Activated CD4-positive, alpha-beta T cell treated with anti-CD3 and anti-CD28 coated beads, Interleukin-2, Interleukin-4, amounts not matched to agents 100 ng/mL and 50 ng/mL, durations not matched to agents 16 hours and 8 hours (primary cell): ENCODE data around the gene PDS5B.
"Not testable (repeated sequence)": the region's sequence is repeated elsewhere in the genome, so short reads cannot be mapped to it uniquely, and the experiment has no call there.

Source experiments
- DNase-seq: peaks from one replicate; pipeline ENCODE4 v3.0.0-alpha.2; 2020; ENCODE audit warnings: low spot score

The PDS5B gene

DNA sequence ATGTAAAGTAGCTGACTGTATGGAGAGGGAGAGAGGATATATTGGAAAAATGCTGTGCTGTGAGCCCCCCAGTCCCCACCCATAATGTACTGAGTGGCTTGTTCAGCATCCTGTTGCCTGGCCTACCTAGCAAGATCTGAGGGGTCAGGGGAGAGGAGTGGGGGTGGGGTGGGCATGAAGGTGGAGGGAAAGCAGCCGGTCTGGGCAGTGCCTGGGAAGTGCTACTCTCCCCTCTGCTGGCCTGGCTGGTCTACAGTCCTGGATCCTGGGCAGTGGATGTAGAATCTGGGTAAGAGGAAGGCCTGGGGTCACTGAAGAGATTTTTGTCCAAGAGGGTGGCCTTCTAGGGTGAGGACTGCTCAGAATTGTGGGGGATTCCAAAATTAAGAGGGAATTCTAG lies 210.5 kb downstream of the PDS5B start:
- DNase-seq = no peak

DNA sequence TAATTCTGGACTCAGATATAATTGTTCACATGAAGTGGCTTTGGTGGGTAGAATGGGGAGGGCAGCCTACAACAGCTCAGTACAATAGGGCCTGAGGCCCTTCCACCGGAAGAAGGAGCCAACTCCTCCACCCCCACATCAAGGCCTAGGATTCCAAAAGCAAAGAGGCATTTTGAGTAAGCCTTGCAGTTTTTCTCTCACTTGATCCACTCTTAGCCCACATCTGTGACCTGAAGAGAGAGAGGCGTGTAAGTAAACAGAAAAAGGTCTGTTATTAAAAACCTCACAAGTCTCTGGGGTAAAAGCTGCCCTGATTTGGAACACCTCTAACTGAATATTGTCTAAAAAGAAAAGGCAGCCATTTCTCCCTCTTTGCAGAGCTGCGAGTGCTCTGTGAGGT lies 215.9 kb downstream of the PDS5B start:
- DNase-seq = no peak

DNA sequence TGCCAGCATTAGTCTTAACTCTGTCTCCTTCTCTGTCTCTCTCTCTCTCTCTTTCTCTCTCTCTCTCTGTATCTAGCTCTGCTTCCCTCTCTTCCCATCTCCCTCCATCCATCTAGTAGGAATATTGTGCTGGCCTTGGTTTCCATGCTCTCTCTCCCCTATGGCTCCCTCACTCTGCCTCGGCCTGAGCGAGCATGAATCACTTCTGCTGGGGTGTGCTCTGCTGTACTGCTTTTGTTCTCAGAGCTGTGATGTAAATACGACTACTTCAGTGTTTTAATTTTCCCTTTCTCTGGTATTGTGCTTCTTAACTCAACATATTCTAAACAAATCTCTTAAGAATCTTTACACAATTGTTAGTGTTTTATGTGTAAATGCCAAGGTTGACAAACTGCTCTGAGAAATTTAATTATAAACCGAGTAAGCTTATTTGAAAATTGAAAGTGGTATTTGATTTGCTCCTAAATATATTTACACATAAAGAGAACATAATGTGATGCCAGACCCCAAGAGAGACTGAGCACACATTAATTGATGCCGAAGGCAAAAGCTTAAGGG lies 218.5 kb downstream of the PDS5B start:
- no peak for DNase-seq

DNA sequence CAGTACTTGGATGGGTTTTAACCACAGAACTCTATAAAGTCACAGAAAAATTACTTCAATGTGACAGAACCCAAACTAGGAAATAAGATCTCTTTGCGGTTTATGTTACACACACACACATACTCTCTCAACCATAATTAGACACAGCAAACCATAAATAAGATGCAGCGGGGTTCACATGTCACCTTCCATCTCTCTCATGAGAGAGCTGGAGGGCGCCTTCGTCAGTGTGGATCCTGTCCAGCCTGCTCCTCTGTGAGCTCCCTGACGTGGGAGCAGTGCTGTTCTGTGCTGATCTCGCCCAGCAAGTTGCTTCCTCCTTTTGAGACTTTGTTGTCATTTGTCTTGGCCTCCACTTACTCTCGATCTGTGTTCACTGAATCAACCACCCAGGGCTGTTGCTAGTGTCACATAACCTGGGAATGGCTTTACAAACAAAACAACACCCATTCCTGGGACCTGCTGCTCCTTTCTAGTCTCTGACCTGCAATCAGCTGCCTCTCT lies 225.1 kb downstream of the PDS5B start:
- DNase-seq = no peak

DNA sequence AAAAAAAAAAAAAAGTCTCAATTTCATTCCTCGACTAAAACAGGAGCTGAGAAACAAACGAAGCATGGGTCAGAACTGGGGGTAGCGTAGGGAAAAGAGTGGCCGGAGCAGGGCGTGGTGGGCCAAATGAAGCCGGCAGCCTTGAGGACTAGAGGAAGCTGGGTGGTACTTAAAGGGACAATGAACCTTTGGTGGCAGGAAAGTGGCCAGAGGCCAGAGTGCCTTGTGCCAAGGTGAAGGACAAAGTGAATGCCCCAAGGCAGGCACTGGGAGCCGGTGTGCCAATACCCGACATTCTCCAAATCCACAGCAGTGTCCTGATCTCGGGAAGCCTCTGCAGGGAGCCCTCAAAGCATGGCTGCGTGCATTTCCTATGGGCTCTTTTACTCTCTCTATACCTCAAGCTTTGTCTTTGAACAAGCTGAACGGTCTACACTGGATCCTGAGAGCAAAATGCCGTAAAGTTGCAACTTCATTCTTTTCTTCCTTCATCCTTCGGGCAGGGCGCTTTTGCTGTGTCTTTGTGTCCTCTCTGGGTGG lies 235.0 kb downstream of the PDS5B start:
- DNase-seq = no peak

DNA sequence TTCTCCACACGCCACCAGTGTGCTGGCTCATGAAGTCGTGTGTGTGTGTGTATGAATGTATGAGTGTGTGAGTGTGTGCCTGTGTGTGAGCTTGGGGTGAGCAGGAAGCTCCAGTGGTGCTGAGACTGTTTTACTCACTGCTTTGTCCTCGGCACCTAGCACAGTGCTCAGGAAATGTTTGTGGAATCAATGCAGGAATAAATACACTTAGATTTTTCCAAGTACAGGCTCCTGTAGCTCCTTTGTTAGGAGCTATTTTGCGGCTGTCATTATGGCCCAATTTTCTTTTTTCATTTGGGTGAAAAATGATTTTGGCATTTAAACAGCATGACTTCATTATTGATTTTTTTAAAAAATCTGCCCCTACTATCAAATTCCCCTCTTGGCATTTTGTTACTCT lies 236.5 kb downstream of the PDS5B start:
- DNase-seq = no peak

DNA sequence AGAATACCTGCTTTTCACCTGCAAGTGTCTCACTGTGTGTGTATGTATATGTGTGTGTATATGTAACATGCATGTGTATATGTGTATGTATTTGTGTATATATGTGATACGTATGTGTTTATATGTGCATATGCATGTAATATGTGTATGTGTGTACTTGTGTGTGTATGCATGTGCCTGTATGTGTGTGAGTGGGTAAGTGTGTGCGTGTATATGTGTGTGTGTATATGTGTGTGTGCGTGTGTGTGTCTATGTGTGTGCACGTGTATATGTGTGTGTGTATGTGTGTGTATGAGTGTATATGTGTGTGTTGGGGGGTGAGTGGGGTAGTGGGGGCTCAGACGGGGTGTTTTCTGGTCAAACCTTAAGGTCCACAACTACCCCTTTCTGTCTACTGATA lies 237.3 kb downstream of the PDS5B start:
- no peak for DNase-seq

DNA sequence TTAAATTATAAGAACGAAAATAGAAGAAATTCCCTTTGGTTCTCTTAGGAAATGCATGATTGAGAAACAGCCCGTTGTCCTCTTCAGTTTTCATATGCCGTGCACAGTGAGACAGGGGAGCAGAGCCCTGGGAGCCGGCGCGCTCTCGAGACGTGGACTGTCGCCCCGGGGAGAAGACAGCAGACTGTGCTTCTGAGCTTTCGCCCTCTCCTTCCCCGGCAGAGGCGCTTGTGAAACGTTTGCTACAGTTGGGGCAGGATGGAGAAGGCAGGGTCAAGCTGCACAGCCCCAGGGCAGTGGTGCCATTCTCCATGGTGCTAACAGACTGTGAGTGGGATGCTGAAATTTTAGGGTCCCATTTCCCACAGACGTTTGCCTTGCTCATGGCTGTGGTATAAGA lies 237.8 kb downstream of the PDS5B start:
- DNase-seq = no peak

DNA sequence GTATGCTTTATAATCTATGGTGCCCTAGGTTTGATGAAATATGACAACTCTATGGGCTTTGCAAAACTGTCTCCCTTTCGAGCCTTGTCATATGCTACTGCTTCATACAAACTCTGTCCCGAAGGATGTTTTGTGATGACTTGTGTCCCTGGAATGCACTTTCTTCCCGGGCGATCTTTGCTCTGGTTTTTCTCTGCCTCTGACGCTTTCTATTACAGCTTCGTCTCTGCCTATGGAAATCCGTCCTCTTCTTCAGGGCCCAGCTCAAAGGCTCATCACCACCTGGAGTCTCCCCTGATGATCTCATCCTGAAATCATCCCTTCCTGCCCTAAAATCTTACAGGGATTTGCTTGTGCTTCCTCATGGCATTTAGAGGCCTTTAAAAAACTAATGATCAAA lies 238.4 kb downstream of the PDS5B start:
- DNase-seq = no peak

DNA sequence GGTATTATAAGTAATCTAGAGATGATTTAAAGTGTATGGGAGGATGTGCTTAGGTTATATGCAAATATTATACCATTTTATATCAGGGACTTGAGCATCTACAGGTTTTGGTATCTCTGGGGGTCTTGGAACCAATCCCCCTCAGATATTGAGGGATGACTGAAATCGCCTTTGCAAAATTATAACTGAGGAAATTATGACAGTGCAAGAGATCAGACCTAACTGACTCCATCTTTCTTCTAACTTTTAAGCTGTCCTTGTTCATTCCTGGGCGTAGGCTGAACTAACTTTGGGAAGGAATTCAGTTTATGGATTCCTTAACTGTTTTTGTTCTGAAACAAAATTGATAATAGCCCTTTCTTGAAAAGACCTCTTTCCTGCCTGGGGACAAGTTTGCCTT lies 239.2 kb downstream of the PDS5B start:
- no peak for DNase-seq

DNA sequence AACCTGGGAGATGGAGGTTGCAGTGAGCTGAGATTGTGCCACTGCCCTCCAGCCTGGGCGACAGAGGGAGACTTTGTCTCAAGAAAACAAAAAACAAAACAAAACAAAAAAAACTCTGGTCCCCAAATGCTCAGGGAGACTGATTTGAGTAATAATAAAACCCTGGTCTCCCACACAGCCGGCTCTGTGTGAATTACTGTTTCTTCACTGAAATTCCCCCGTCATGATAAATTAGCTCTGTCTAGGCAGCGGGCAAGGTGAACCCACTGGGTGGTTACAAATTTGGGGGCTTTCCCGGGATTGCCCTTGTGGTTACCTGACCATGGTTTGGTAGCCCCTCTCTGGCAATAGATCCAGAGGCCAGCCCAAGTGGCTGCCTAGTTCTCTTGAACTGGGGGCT lies 240.1 kb downstream of the PDS5B start:
- DNase-seq = not testable (repeated sequence)
